GM21526 (cell line): ENCODE measurements around the gene CFLAR.

ENCODE experiments used
- ATAC-seq: cut with Tn5 transposase; IDR thresholded peaks from one replicate; pipeline ENCODE4 v1.9.1; 2021; ENCODE audit warnings: moderate library complexity; ENCODE audit not compliant: unreplicated experiment, low FRiP score

CFLAR gene

GRCh38 chr2:201204655-201205514 is 88.9 kb downstream of the CFLAR start:
- no peak for ATAC-seq

DNA sequence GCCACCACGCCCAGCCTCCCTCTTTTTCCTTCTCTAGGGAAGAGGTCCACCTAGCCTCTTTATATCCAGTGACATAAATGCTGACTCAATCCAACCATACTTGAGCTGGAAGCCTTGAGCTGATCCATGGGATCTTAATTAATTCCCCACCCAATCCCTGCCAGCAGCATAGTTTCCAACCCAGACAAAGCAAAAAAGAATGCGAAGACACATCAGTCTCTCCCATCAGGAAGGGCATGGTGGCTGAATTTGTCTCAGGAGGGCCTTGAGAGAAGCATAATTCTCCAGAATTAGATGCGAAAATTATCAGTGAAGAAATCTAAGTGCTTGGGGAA is 89.5 kb downstream of the CFLAR start:
- ATAC-seq = no peak

DNA sequence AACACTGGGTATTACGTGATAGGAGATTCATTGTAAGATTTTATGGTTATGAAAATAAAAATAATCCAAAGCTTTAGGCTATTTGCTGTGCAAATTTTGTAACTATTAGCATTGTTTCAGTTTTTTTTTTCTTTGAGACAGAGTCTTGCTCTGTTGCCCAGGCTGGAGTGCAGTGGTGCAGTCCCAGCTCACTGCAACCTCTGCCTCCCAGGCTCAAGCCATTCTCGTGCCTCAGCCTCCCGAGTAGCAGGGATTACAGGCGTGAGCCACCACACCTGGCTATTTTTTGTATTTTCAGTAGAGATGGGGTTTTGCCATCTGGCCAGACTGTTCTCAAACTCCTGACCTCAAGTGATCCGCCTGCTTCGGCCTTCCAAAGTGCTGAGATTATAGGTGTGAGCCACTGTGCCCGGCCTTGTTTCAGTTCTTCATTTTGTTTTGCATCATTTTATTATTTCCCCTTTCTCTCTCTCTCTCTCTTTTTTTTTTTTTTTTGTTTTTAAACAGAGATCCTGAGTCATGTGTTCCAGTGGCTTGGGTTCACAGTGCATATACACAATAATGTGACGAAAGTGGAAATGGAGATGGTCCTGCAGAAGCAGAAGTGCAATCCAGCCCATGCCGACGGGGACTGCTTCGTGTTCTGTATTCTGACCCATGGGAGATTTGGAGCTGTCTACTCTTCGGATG is 92.7 kb downstream of the CFLAR start:
- ATAC-seq = peak; percentile 76

DNA sequence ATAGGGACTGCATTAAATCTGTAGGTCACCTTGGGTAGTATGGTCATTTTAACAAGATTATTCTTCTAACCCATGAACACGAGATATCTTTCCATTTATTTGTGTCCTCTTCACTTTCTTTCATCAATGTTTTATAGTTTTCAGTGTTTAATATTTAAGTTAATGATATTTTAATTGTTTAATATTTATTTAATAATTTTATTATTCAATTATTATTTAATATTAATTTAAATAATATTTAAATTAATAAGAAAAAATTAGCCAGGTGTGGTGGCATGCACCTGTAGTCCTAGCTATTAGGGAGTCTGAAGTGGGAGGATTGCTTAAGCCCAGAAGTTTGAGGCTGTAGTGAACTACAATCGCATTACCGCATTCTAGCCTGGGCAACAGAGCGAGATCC is 100.0 kb downstream of the CFLAR start:
- ATAC-seq = no peak

GRCh38 chr2:201216918-201217317 is 101.0 kb downstream of the CFLAR start:
- no peak for ATAC-seq

GRCh38 chr2:201218780-201219179 is 102.8 kb downstream of the CFLAR start:
- ATAC-seq = no peak

GRCh38 chr2:201219328-201220096 is 103.5 kb downstream of the CFLAR start:
- no peak for ATAC-seq

- ATAC-seq = no peak
Measured at GRCh38 chr2:201220102-201220570, 104.2 kb downstream of the CFLAR start.

DNA sequence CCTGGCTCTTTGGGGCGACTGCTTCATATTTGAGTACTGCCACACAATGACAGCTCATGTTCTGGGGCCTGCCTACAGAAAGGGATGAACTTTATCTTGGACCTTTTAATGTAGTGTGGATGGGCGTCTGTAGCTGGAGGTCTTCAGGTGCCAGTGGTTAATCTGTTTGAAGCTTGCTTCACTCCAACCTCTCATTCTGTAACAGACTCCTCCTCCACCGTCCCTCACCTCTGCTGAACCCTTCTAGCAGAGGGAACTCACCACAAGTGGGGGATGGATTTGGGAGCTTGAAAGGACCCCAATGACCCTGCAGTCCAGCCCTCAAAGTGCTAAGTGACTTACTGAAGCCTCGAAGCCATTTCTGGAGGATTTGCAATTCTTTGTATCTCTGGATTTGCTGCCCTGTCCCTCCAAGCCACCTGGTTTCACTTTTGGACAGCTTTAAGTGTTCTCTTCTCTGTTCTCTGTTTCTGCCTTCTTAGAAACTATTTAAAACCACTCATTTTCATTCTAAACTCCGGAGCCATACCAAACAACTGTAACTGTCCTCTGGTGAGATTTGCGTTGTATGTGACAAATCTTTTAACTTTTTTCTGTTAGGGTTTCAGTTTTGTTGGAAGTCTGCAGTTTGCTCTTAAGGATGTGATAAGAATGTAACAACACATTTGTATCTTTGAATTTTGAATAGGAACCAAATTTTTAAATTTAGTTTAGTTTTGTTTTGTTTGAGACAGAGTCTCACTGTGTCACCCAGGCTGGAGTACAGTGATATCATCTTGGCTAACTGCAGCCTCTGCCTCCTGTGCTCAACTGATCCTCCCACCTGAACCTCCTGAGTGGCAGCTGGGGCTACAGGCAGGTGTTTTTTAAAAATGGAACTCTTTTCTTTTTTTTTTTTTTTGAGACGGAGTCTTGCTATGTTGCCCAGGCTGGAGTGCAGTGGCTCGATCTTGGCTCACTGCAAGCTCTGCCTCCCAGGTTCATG is 107.4 kb downstream of the CFLAR start:
- ATAC-seq = peak; percentile 85
